H1 (cell line): ENCODE results near the gene RPS6KA2. TPM values are rescaled to one million over a fixed set of nuclear protein-coding genes. Genes with fewer than 3 reads are reported as not detected.
A peak's percentile ranks its signal among the peaks of the same experiment; 100 is the strongest.

Experiments
- CTCF ChIA-PET: fragments of 300-600 bp; sonication (Branson Sonifier 250); formaldehyde crosslinking; loops from one replicate; lab custom pipeline; 2021; ENCODE audit not compliant: partially characterized antibody; lab: Charles Lee
- POLR2A ChIA-PET: fragments of 300-600 bp; sonication (Branson Sonifier 250); formaldehyde crosslinking; loops from one replicate; lab custom pipeline; 2021; ENCODE audit warnings: inconsistent platforms; ENCODE audit not compliant: partially characterized antibody; lab: Charles Lee
- DNase-seq, 2 experiments: peaks; one replicate each; pipeline versions ENCODE4 v3.0.0 to v3.0.0-alpha.2; 2010 to 2022; ENCODE audit warnings: low spot score in 2 of 2, low read depth in 1 of 2, mixed read lengths in 1 of 2
- FAIRE-seq: peaks from 2 replicates; lab custom pipeline; 2011; peaks lifted over from hg19 to GRCh38; lab: Jason Lieb, UNC
- H2AFZ ChIP-seq: 2 replicates; pipeline ENCODE4 v1.8.1; 2012; ENCODE audit warnings: low read length, inconsistent platforms
- H2AK5ac ChIP-seq: 2 replicates; pipeline ENCODE4 v1.6.1; 2013; ENCODE audit warnings: low read depth, low read length
- H2BK120ac ChIP-seq: replicated peaks from 2 replicates; pipeline ENCODE3; 2013; ENCODE audit warnings: low read depth, low read length, inconsistent platforms
- H2BK12ac ChIP-seq: 2 replicates; pipeline ENCODE4 v1.6.1; 2013; ENCODE audit warnings: low read depth, low read length
- H2BK15ac ChIP-seq: 2 replicates; pipeline ENCODE4 v1.6.1; 2013; ENCODE audit warnings: low read length
- H2BK20ac ChIP-seq: 2 replicates; pipeline ENCODE4 v1.6.1; 2013; ENCODE audit warnings: low read length
- H2BK5ac ChIP-seq: 2 replicates; pipeline ENCODE4 v1.6.1; 2013; ENCODE audit warnings: low read depth, low read length
- H3K14ac ChIP-seq: 2 replicates; pipeline ENCODE4 v1.6.1; 2013; ENCODE audit warnings: inconsistent platforms; ENCODE audit not compliant: insufficient read length
- H3K18ac ChIP-seq: 2 replicates; pipeline ENCODE4 v1.6.1; 2013; ENCODE audit warnings: low read length; ENCODE audit errors: extremely low read depth
- H3K23ac ChIP-seq: 2 replicates; pipeline ENCODE4 v1.6.1; 2013; ENCODE audit warnings: inconsistent platforms; ENCODE audit not compliant: insufficient read length
- H3K23me2 ChIP-seq: 2 replicates; pipeline ENCODE4 v1.6.1; 2013; ENCODE audit warnings: low read depth, low read length
- H3K27ac ChIP-seq: 2 replicates; pipeline ENCODE4 v1.6.1; 2011; ENCODE audit warnings: low read depth, low read length, inconsistent platforms
- H3K27me3 ChIP-seq, 4 experiments: replicated peaks in 1 of 4; 1 replicate in 1 of 4; 2 replicates in 3 of 4; pipeline versions ENCODE4 v1.6.1 to v1.8.1; 2011 to 2013; ENCODE audit warnings: low read length in 3 of 4, mild to moderate bottlenecking in 3 of 4, inconsistent platforms in 2 of 4, mixed read lengths in 2 of 4, moderate library complexity in 1 of 4; ENCODE audit not compliant: control insufficient read depth in 3 of 4, insufficient read depth in 3 of 4; ENCODE audit errors: extremely low read depth in 1 of 4
- H3K36me3 ChIP-seq, 4 experiments: 2 replicates each; pipeline versions ENCODE4 v1.6.1 to v1.8.1; 2011 to 2013; ENCODE audit warnings: mild to moderate bottlenecking in 4 of 4, low read length in 3 of 4, moderate library complexity in 2 of 4, control low read depth in 1 of 4, inconsistent platforms in 1 of 4; ENCODE audit not compliant: insufficient read depth in 4 of 4, control insufficient read depth in 2 of 4
- H3K4ac ChIP-seq: replicated peaks from 2 replicates; pipeline ENCODE3; 2013; ENCODE audit warnings: low read length, low read depth, mixed read lengths, inconsistent platforms; ENCODE audit not compliant: insufficient read length
- H3K4me1 ChIP-seq, 4 experiments: replicated peaks in 1 of 4; 1 replicate in 1 of 4; 2 replicates in 3 of 4; pipeline versions ENCODE4 v1.6.1 to v1.8.1; 2011 to 2013; ENCODE audit warnings: low read length in 3 of 4, inconsistent platforms in 2 of 4, mixed read lengths in 1 of 4; ENCODE audit not compliant: insufficient read depth in 4 of 4, control insufficient read depth in 3 of 4
- H3K4me2 ChIP-seq, 2 experiments: 2 replicates each; pipeline versions ENCODE4 v1.6.1 to v1.8.1; 2011 to 2013; ENCODE audit warnings: low read depth in 2 of 2, low read length in 2 of 2, control low read depth in 1 of 2, inconsistent platforms in 1 of 2, mild to moderate bottlenecking in 1 of 2; ENCODE audit not compliant: insufficient read depth in 1 of 2
- H3K4me3 ChIP-seq, 4 experiments: fragments of 200-600, 300-600 bp in 1 of 4; sonication (generic), shearing (Covaris generic), sonication (Bioruptor Twin) in 1 of 4; 2 replicates each; pipeline versions ENCODE4 v1.5.1 to v1.8.1; 2011 to 2016; ENCODE audit warnings: low read length in 4 of 4, low read depth in 3 of 4, control low read depth in 2 of 4, inconsistent platforms in 2 of 4, mild to moderate bottlenecking in 2 of 4, mixed read lengths in 1 of 4, moderate library complexity in 1 of 4; ENCODE audit not compliant: insufficient read depth in 2 of 4; ENCODE audit errors: extremely low read depth in 1 of 4
- H3K56ac ChIP-seq: replicated peaks from 2 replicates; pipeline ENCODE3; 2013; ENCODE audit warnings: low read depth, mild to moderate bottlenecking, mixed read lengths, low read length, inconsistent platforms; ENCODE audit not compliant: insufficient read length
- H3K79me1 ChIP-seq: 2 replicates; pipeline ENCODE4 v1.6.1; 2013; ENCODE audit warnings: low read depth, low read length, control low read depth
- H3K79me2 ChIP-seq, 2 experiments: 2 replicates each; pipeline versions ENCODE4 v1.6.1 to v1.8.1; 2012 to 2013; ENCODE audit warnings: low read length in 2 of 2, mild to moderate bottlenecking in 2 of 2, inconsistent platforms in 1 of 2; ENCODE audit not compliant: insufficient read depth in 2 of 2, control insufficient read depth in 1 of 2
- H3K9ac ChIP-seq, 4 experiments: replicated peaks in 1 of 4; 1 replicate in 1 of 4; 2 replicates in 3 of 4; pipeline versions ENCODE4 v1.6.1 to v1.8.1; 2011 to 2013; ENCODE audit warnings: low read depth in 3 of 4, low read length in 3 of 4, control low read depth in 2 of 4, mild to moderate bottlenecking in 2 of 4, moderate library complexity in 2 of 4, inconsistent platforms in 1 of 4; ENCODE audit errors: extremely low read depth in 1 of 4
- H3K9me3 ChIP-seq, 2 experiments: 2 replicates each; pipeline versions ENCODE4 v1.6.1 to v1.8.1; 2012 to 2013; ENCODE audit warnings: mild to moderate bottlenecking in 2 of 2, moderate library complexity in 2 of 2, control low read depth in 1 of 2, inconsistent platforms in 1 of 2, low read depth in 1 of 2, low read length in 1 of 2, mixed read lengths in 1 of 2; ENCODE audit not compliant: insufficient read depth in 2 of 2
- H4K20me1 ChIP-seq, 2 experiments: replicated peaks in 1 of 2; 2 replicates each; pipeline versions ENCODE3 to v1.8.1; 2011 to 2013; ENCODE audit warnings: inconsistent platforms in 2 of 2, low read length in 2 of 2, mild to moderate bottlenecking in 1 of 2; ENCODE audit not compliant: insufficient read depth in 2 of 2, control insufficient read depth in 1 of 2
- H4K5ac ChIP-seq: 2 replicates; pipeline ENCODE4 v1.6.1; 2013; ENCODE audit warnings: low read length, low read depth, mixed read lengths, inconsistent platforms; ENCODE audit not compliant: insufficient read length
- H4K8ac ChIP-seq: 2 replicates; pipeline ENCODE4 v1.8.0; 2013; ENCODE audit warnings: mild to moderate bottlenecking, moderate library complexity, low read length, inconsistent platforms; ENCODE audit not compliant: insufficient read depth; ENCODE audit errors: extremely low read depth
- H4K91ac ChIP-seq: replicated peaks from 2 replicates; pipeline ENCODE3; 2013; ENCODE audit warnings: low read length, mixed read lengths, inconsistent platforms; ENCODE audit not compliant: insufficient read length
- BCL11A ChIP-seq, 2 experiments: IDR thresholded peaks; one replicate each; pipeline ENCODE4 v1.6.1; 2011; ENCODE audit warnings: low read depth in 2 of 2, low read length in 2 of 2, mild to moderate bottlenecking in 2 of 2
- CEBPB ChIP-seq: IDR thresholded peaks from 2 replicates; pipeline ENCODE4 v1.6.1; 2012; ENCODE audit warnings: low read depth, low read length
- MAFK ChIP-seq: IDR thresholded peaks from 2 replicates; pipeline ENCODE4 v1.6.1; 2012; ENCODE audit warnings: low read depth, mild to moderate bottlenecking, improper control_type of control experiment, low read length
- NANOG ChIP-seq: IDR thresholded peaks from 2 replicates; pipeline ENCODE4 v1.6.1; 2011; ENCODE audit warnings: low read length, low read depth, mild to moderate bottlenecking, inconsistent platforms; ENCODE audit not compliant: insufficient read depth, poor library complexity, severe bottlenecking
- RAD21 ChIP-seq, 2 experiments: IDR thresholded peaks in 1 of 2; conservative IDR thresholded peaks in 1 of 2; 2 replicates each; pipeline ENCODE4 v1.6.1; 2011; ENCODE audit warnings: low read depth in 2 of 2, low read length in 2 of 2, improper control_type of control experiment in 1 of 2, inconsistent platforms in 1 of 2, mild to moderate bottlenecking in 1 of 2, moderate library complexity in 1 of 2
- WGBS, 2 experiments: shearing (Covaris generic) in 1 of 2; methylation state at CpG; one replicate each; pipeline versions ENCODE4 v1.1.6 to v1.1.7; 2013 to 2015; ENCODE audit warnings: low lambda C conversion rate in 2 of 2, mixed read lengths in 2 of 2, inconsistent platforms in 1 of 2, low coverage in 1 of 2, missing lambda C conversion rate in 1 of 2; ENCODE audit not compliant: insufficient replicate concordance in 2 of 2, insufficient coverage in 1 of 2, insufficient read length in 1 of 2; ENCODE audit errors: extremely low coverage in 1 of 2, missing lambda C conversion rate in 1 of 2; 5-methylcytosine and 5-hydroxymethylcytosine counted together
- polyA plus RNA-seq, 7 experiments: library from polyadenylated mRNA; depleted of rRNA in 3 of 7; stranded (reverse) in 5 of 7; unstranded in 2 of 7; fragments of >200 nt in 5 of 7; fragments of 200-250 nt in 2 of 7; gene quantifications; 1 replicate in 5 of 7; 2 replicates in 1 of 7; 4 replicates in 1 of 7; pipeline versions ENCODE4 v1.2.1 to v1.2.3, GENCODE V29; 2011 to 2013; ENCODE audit warnings: missing spikeins in 2 of 7, mixed read lengths in 2 of 7
- total RNA-seq: library from RNA; stranded (reverse); fragmentation: NEBNext Ultra II Directional; extraction: Animal tissue kit (Norgen Biotek cat#: 25700); gene quantifications from 2 replicates; pipeline ENCODE4 v1.2.1, GENCODE V29; 2021
- TF ChIP-seq, protein P1 (sequence below), 3 experiments: IDR thresholded peaks; 1 replicate in 2 of 3; 2 replicates in 1 of 3; pipeline versions ENCODE4 v1.5.1 to v1.6.1; 2011; ENCODE audit warnings: low read length in 3 of 3, mild to moderate bottlenecking in 3 of 3, inconsistent platforms in 2 of 3, low read depth in 1 of 3, moderate library complexity in 1 of 3; ENCODE audit not compliant: insufficient read depth in 1 of 3; ENCODE audit errors: control extremely low read depth in 1 of 3

Gene RPS6KA2
- total and polyA plus RNA-seq, 2 of the 8 experiments (the other 6 are each of a cell fraction or from before 2014, with no cell fraction given) = 8.8 to 25.7 TPM

DNA sequence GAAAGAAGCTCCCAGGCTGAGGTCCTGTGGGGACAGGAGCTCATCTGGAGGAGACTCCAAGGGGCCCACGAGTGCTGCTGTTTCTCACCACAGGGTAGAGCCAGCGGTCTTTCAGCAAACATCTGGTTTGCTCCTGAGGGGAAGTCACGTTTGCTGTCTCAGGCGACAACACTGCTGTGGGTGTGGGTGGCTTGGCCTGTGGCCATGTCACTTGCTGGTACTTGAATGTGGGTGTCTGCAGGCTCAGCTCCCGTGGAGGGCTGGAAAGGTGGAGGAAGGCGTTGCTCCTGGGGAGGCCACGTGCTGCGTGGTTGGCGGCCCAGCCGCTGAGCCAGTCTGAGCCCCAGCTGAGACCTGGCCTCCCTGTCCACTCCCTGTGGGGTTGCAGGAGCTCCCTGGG is 191.5 kb downstream of the RPS6KA2 start:
- no peak overlapping the region for H3K4me2 ChIP-seq
- no peaks in the 10 kb centered on the region for H3K79me2 ChIP-seq
- H3K79me1 ChIP-seq = no peaks in the 10 kb centered on the region; the same call in 1 of the 2 replicates
- ChIA-PET CTCF (interaction anchor here (0.8 to 1.8 kb wide), 5 partner anchors 9 to 81 kb away, joined by 3 to 5 read pairs (median 3); no protein-coding TSS in a partner anchor), POLR2A (no interaction called here)
- peak overlapping the region; percentile 35; the same call in 1 of the 2 replicates for H2BK5ac ChIP-seq
- peaks cover 0 to 5% (median 0%) of the 10 kb centered on the region in 4 experiments; a peak in 1 of 8 replicates for H3K36me3 ChIP-seq
- no peak overlapping the region for H3K4ac ChIP-seq
- H3K27me3 ChIP-seq = no peaks in the 10 kb centered on the region
- H3K18ac ChIP-seq = no peak overlapping the region
- no peak overlapping the region for H2AFZ ChIP-seq
- no peak overlapping the region for H4K91ac ChIP-seq
- WGBS, 2 experiments = 87% methylated on average over 10 of the region's 10 CpGs; no CpG with 5 or more reads in 1 of the 2 experiments
- no peak overlapping the region for H2AK5ac ChIP-seq
- no peak overlapping the region for H2BK20ac ChIP-seq
- no peaks in the 10 kb centered on the region for H3K9me3 ChIP-seq
- no peak for FAIRE-seq
- H3K23me2 ChIP-seq = no peaks in the 10 kb centered on the region
- H3K27ac ChIP-seq = no peak overlapping the region
- peaks cover 0 to 2% of the 10 kb centered on the region in 2 experiments for H4K20me1 ChIP-seq
- no peak overlapping the region for H4K5ac ChIP-seq
- H3K56ac ChIP-seq = no peak overlapping the region
- no peak overlapping the region for H2BK120ac ChIP-seq
- no peak overlapping the region for H3K4me3 ChIP-seq
- H3K9ac ChIP-seq = no peak overlapping the region
- TF ChIP-seq MAFK (no peak), CEBPB (no peak), NANOG (no peak), BCL11A (IDR thresholded peaks at IDR 0.05; ENCODE audit: low read depth in 2 of 2, low read length in 2 of 2) (no peak), RAD21 (IDR thresholded peaks at IDR 0.05 in 1 of 2, conservative IDR thresholded peaks at IDR 0.05 in 1 of 2; ENCODE audit: low read depth in 2 of 2, low read length in 2 of 2) (peak; percentile 30 to 31; a peak in 2 of 4 replicates)
- TF ChIP-seq, protein P1, sequence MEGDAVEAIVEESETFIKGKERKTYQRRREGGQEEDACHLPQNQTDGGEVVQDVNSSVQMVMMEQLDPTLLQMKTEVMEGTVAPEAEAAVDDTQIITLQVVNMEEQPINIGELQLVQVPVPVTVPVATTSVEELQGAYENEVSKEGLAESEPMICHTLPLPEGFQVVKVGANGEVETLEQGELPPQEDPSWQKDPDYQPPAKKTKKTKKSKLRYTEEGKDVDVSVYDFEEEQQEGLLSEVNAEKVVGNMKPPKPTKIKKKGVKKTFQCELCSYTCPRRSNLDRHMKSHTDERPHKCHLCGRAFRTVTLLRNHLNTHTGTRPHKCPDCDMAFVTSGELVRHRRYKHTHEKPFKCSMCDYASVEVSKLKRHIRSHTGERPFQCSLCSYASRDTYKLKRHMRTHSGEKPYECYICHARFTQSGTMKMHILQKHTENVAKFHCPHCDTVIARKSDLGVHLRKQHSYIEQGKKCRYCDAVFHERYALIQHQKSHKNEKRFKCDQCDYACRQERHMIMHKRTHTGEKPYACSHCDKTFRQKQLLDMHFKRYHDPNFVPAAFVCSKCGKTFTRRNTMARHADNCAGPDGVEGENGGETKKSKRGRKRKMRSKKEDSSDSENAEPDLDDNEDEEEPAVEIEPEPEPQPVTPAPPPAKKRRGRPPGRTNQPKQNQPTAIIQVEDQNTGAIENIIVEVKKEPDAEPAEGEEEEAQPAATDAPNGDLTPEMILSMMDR (IDR thresholded peaks at IDR 0.05; ENCODE audit: control extremely low read depth in 1 of 3, insufficient read depth in 1 of 3, low read depth in 1 of 3, low read length in 3 of 3) = peak in 1 of 3 experiments; percentile 2; a peak in 1 of 4 replicates
- TF ChIP-seq, all 59 proteins: peak for 2
- Histone ChIP-seq H3K4me1 (no peaks in the 10 kb centered on the region), H4K8ac (peak overlapping the region; percentile 84; the same call in 1 of the 2 replicates), H2BK12ac (no peak overlapping the region), H2BK15ac (no peak overlapping the region), H3K14ac (no peak overlapping the region), H3K23ac (no peak overlapping the region)
- DNase-seq = no peak
